Liver (tissue), 9 donors: Measurements from ENCODE around the gene YPEL2. TPM values are rescaled to one million over a fixed set of nuclear protein-coding genes. Genes with fewer than 3 reads are reported as not detected.

ENCODE experiments used
- DNase-seq: peaks from one replicate; pipeline ENCODE4 v3.0.0-alpha.2; 2017; ENCODE audit warnings: low spot score
- H3K27ac ChIP-seq, 2 donors: one replicate each; pipeline ENCODE4 v1.7.0; 2013; ENCODE audit warnings: inconsistent platforms in 2 of 2, low read length in 2 of 2, control low read depth in 1 of 2, low read depth in 1 of 2, mild to moderate bottlenecking in 1 of 2
- H3K27me3 ChIP-seq, 4 donors: one replicate each; pipeline versions ENCODE4 v1.6.1 to v1.7.0; 2013; ENCODE audit warnings: low read length in 3 of 4, inconsistent platforms in 1 of 4, mild to moderate bottlenecking in 1 of 4, moderate library complexity in 1 of 4; ENCODE audit not compliant: control insufficient read depth in 4 of 4, insufficient read depth in 4 of 4
- H3K36me3 ChIP-seq, 4 donors: one replicate each; pipeline versions ENCODE4 v1.6.1 to v1.7.0; 2013; ENCODE audit warnings: low read length in 3 of 4, mild to moderate bottlenecking in 3 of 4, low read depth in 1 of 4, moderate library complexity in 1 of 4; ENCODE audit not compliant: control insufficient read depth in 4 of 4, insufficient read depth in 3 of 4
- H3K4me1 ChIP-seq, 4 donors: one replicate each; pipeline versions ENCODE4 v1.6.1 to v1.7.0; 2013; ENCODE audit warnings: low read length in 3 of 4, mild to moderate bottlenecking in 3 of 4, moderate library complexity in 1 of 4; ENCODE audit not compliant: control insufficient read depth in 4 of 4, insufficient read depth in 4 of 4
- H3K4me3 ChIP-seq, 3 donors: one replicate each; pipeline versions ENCODE4 v1.6.1 to v1.7.0; 2013; ENCODE audit warnings: low read length in 3 of 3, control low read depth in 1 of 3, low read depth in 1 of 3, mild to moderate bottlenecking in 1 of 3
- H3K9ac ChIP-seq, 2 donors: one replicate each; pipeline ENCODE4 v1.7.0; 2013; ENCODE audit warnings: low read length in 2 of 2, mild to moderate bottlenecking in 2 of 2, moderate library complexity in 2 of 2, control low read depth in 1 of 2, low read depth in 1 of 2
- H3K9me3 ChIP-seq, 4 donors: one replicate each; pipeline versions ENCODE4 v1.6.1 to v1.7.0; 2013; ENCODE audit warnings: low read length in 3 of 4; ENCODE audit not compliant: control insufficient read depth in 4 of 4
- EGR1 ChIP-seq, 2 donors: IDR thresholded peaks; 2 replicates each; pipeline ENCODE4 v1.6.1; 2016 to 2018; ENCODE audit warnings: antibody characterized with exemption in 2 of 2, low read depth in 2 of 2
- FOXA1 ChIP-seq: IDR thresholded peaks from 2 replicates; pipeline ENCODE4 v1.6.1; 2016; ENCODE audit warnings: antibody characterized with exemption
- FOXA2 ChIP-seq: IDR thresholded peaks from 2 replicates; pipeline ENCODE4 v1.6.1; 2016; ENCODE audit warnings: antibody characterized with exemption
- GABPA ChIP-seq, 2 donors: IDR thresholded peaks in 1 of 2; conservative IDR thresholded peaks in 1 of 2; 2 replicates each; pipeline ENCODE4 v1.6.1; 2016; ENCODE audit warnings: antibody characterized with exemption in 2 of 2, mild to moderate bottlenecking in 1 of 2, moderate library complexity in 1 of 2
- HNF4A ChIP-seq, 2 donors: conservative IDR thresholded peaks; 2 replicates each; pipeline ENCODE4 v1.6.1; 2016; ENCODE audit warnings: antibody characterized with exemption in 2 of 2, mild to moderate bottlenecking in 2 of 2
- HNF4G ChIP-seq: IDR thresholded peaks from 2 replicates; pipeline ENCODE4 v1.6.1; 2016; ENCODE audit warnings: antibody characterized with exemption
- JUND ChIP-seq, 2 donors: IDR thresholded peaks; 2 replicates each; pipeline ENCODE4 v1.6.1; 2016; ENCODE audit warnings: antibody characterized with exemption in 2 of 2
- NR2F2 ChIP-seq: IDR thresholded peaks from 2 replicates; pipeline ENCODE4 v1.6.1; 2016; ENCODE audit warnings: antibody characterized with exemption
- RAD21 ChIP-seq, 2 donors: IDR thresholded peaks; 2 replicates each; pipeline ENCODE4 v1.6.1; 2016; ENCODE audit warnings: antibody characterized with exemption in 2 of 2, mild to moderate bottlenecking in 2 of 2
- REST ChIP-seq: IDR thresholded peaks from 2 replicates; pipeline ENCODE4 v1.6.1; 2016; ENCODE audit warnings: antibody characterized with exemption, mild to moderate bottlenecking
- RXRA ChIP-seq, 2 donors: IDR thresholded peaks; 2 replicates each; pipeline ENCODE4 v1.6.1; 2017 to 2018; ENCODE audit warnings: antibody characterized with exemption in 2 of 2, mild to moderate bottlenecking in 1 of 2
- SP1 ChIP-seq: IDR thresholded peaks from 2 replicates; pipeline ENCODE4 v1.6.1; 2018; ENCODE audit warnings: antibody characterized with exemption, mild to moderate bottlenecking
- TAF1 ChIP-seq: conservative IDR thresholded peaks from 2 replicates; pipeline ENCODE4 v1.6.1; 2016; ENCODE audit warnings: antibody characterized with exemption, mild to moderate bottlenecking
- YY1 ChIP-seq: IDR thresholded peaks from 2 replicates; pipeline ENCODE4 v1.6.1; 2016; ENCODE audit warnings: antibody characterized with exemption, mild to moderate bottlenecking
- WGBS: extraction: QIAGEN DNeasy Blood & Tissue Kit; methylation state at CpG from one replicate; pipeline ENCODE4 v1.1.7; 2013; 5-methylcytosine and 5-hydroxymethylcytosine counted together
- polyA plus RNA-seq, 2 donors: library from polyadenylated mRNA; stranded (reverse) in 1 of 2; unstranded in 1 of 2; fragments of 200-250 nt in 1 of 2; fragments of >200 nt in 1 of 2; fragmentation: Nextera tagmentation in 1 of 2; extraction: Ambion mirVana in 1 of 2; gene quantifications; one replicate each; pipeline versions ENCODE4 v1.2.1 to v1.2.3, GENCODE V29; 2013 to 2015
- total RNA-seq, 2 donors: library from RNA; depleted of rRNA; stranded (reverse); fragments of >200 nt; gene quantifications; one replicate each; pipeline ENCODE4 v1.2.3, GENCODE V29; 2014
- TF ChIP-seq, protein P1 (sequence below): IDR thresholded peaks from 2 replicates; pipeline ENCODE4 v1.6.1; 2016; ENCODE audit warnings: antibody characterized with exemption
- TF ChIP-seq, protein P2 (sequence below): IDR thresholded peaks from 2 replicates; pipeline ENCODE4 v1.6.1; 2016; ENCODE audit warnings: antibody characterized with exemption
- TF ChIP-seq, protein P3 (sequence below): IDR thresholded peaks from 2 replicates; pipeline ENCODE4 v1.6.1; 2016; ENCODE audit warnings: antibody characterized with exemption
- TF ChIP-seq, protein P4 (sequence below): fragments of 150-350 bp; IDR thresholded peaks from 2 replicates; pipeline ENCODE4 v1.5.1; 2017; ENCODE audit warnings: improper control_type of control experiment, low read depth, low read length; ENCODE audit not compliant: missing input control
- donor health status: healthy.
- donor health status: healthy.
- donor health status: healthy.
- donor health status: healthy.
- donor health status: healthy.

Gene YPEL2
- total and polyA plus RNA-seq, 4 donors: 4.2 to 23.8 (median 11.3) TPM

DNA sequence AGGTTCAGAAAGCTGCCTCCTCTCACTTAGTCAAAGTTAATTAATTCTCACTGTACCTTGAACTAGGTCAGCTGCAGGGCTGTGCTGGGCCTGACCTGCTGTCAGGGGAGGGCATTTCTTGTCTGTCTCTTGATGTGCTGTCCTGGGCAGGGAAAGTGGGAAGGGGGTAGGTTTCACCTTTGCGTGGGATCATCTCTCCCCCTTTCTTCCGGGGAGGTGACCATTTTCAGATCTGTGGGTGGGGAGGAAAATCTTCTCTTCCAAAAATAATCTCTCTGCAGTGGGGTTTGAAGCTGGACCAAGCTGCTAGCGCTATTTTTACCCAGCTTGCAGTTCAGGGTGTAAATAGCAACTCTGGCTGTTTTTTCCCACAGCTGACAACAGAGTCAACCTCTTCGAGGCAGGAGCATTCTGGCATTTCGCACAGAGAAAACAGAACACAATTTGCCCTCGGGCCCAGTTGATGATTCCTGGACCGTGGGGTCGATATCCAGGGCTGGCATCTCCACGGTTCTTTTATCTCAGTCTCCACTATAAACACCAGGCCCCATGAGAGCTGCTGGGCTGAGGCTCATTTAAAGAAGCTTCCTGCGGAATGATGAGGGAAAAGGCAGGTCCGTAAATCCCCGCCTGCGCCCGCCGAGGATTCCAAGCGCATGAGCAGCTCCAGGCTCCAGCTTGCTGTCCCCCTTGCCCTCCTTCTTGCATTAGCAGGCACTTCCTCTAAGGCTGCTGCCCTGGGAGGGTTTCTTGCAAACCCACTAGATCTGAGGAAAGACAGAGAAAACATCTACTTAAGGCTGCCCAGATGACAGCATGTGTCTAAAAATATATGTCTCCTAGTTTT is 93.9 kb downstream of the YPEL2 start (continued):
- TF ChIP-seq GABPA (IDR thresholded peaks at IDR 0.05 in 1 of 2, conservative IDR thresholded peaks at IDR 0.05 in 1 of 2) (no peak), TAF1 (no peak), FOXA2 (no peak), NR2F2 (no peak)

- H3K27me3 ChIP-seq: no peaks in the 10 kb centered on the region
- DNase-seq: no peak
- no peaks in the 10 kb centered on the region for H3K36me3 ChIP-seq
- H3K4me1 ChIP-seq: peaks cover 26 to 71% (median 58%) of the 10 kb centered on the region in 4 donors
- no peak overlapping the region for H3K4me3 ChIP-seq
- whole genome bisulfite sequencing: 94% methylated on average over 9 of the region's 9 CpGs
- peak overlapping the region in 1 of 2 donors; percentile 18 for H3K9ac ChIP-seq
- TF ChIP-seq RAD21 (IDR thresholded peaks at IDR 0.05) (no peak), GABPA (IDR thresholded peaks at IDR 0.05 in 1 of 2, conservative IDR thresholded peaks at IDR 0.05 in 1 of 2) (no peak), HNF4G (no peak)
- TF ChIP-seq, protein P1, sequence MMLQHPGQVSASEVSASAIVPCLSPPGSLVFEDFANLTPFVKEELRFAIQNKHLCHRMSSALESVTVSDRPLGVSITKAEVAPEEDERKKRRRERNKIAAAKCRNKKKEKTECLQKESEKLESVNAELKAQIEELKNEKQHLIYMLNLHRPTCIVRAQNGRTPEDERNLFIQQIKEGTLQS: no peak
- no peaks in the 10 kb centered on the region for H3K9me3 ChIP-seq
- peak overlapping the region; percentile 52 to 80 for H3K27ac ChIP-seq
These were observed 94.6 kb downstream of the YPEL2 start for GRCh38 chr17:59426031-59426430.

DNA sequence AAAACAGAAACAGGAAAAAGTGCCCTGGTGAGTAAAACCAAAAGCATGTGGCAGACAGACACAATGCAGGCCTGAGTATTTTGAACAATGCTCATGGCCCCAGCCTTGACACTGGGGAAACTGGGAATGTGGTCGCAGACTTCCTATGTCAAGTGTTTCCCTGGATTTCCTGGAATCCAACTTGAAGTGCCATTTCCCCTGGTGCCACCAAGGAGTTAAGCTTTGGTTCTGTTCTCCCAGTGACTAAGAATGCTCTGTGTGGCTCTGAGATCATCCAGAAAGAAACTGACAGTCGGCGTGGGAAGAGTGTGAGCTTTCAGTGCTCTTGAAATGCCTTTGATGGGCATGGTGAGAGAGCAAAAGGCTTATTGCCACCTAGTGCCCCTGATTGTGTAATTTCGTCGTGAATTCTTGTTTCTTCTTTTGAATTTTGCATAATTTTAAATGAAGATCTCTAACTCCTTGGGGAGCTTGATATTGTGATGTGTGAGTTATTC is 96.0 kb downstream of the YPEL2 start:
- WGBS: 22% methylated on average over 5 of the region's 5 CpGs

More for the DNA sequence above, 96.0 kb downstream of the YPEL2 start:
- Histone ChIP-seq H3K9ac (peak overlapping the region in 1 of 2 donors; percentile 39), H3K36me3 (peaks cover 0 to 2% (median 0%) of the 10 kb centered on the region in 4 donors), H3K4me1 (peaks cover 28 to 73% (median 62%) of the 10 kb centered on the region in 4 donors), H3K27me3 (no peaks in the 10 kb centered on the region), H3K9me3 (no peaks in the 10 kb centered on the region), H3K27ac (peak overlapping the region; percentile 83 to 88), H3K4me3 (no peak overlapping the region)
- TF ChIP-seq, protein P2, sequence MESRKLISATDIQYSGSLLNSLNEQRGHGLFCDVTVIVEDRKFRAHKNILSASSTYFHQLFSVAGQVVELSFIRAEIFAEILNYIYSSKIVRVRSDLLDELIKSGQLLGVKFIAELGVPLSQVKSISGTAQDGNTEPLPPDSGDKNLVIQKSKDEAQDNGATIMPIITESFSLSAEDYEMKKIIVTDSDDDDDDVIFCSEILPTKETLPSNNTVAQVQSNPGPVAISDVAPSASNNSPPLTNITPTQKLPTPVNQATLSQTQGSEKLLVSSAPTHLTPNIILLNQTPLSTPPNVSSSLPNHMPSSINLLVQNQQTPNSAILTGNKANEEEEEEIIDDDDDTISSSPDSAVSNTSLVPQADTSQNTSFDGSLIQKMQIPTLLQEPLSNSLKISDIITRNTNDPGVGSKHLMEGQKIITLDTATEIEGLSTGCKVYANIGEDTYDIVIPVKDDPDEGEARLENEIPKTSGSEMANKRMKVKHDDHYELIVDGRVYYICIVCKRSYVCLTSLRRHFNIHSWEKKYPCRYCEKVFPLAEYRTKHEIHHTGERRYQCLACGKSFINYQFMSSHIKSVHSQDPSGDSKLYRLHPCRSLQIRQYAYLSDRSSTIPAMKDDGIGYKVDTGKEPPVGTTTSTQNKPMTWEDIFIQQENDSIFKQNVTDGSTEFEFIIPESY: no peak
- no peak for TF ChIP-seq EGR1 (IDR thresholded peaks at IDR 0.05; ENCODE audit: low read depth in 2 of 2)
- TF ChIP-seq REST: peak; percentile 11
- no peak for TF ChIP-seq SP1
- no peak for TF ChIP-seq FOXA1
- TF ChIP-seq FOXA2: no peak
- peak in 1 of 2 donors; percentile 27 for TF ChIP-seq RXRA (IDR thresholded peaks at IDR 0.05)
- peak; percentile 53 for TF ChIP-seq NR2F2
- TF ChIP-seq, protein P3, sequence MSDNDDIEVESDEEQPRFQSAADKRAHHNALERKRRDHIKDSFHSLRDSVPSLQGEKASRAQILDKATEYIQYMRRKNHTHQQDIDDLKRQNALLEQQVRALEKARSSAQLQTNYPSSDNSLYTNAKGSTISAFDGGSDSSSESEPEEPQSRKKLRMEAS: peak; percentile 68
- peak in 1 of 2 donors; percentile 15 for TF ChIP-seq HNF4A (conservative IDR thresholded peaks at IDR 0.05)
- TF ChIP-seq YY1: no peak
- TF ChIP-seq, protein P4, sequence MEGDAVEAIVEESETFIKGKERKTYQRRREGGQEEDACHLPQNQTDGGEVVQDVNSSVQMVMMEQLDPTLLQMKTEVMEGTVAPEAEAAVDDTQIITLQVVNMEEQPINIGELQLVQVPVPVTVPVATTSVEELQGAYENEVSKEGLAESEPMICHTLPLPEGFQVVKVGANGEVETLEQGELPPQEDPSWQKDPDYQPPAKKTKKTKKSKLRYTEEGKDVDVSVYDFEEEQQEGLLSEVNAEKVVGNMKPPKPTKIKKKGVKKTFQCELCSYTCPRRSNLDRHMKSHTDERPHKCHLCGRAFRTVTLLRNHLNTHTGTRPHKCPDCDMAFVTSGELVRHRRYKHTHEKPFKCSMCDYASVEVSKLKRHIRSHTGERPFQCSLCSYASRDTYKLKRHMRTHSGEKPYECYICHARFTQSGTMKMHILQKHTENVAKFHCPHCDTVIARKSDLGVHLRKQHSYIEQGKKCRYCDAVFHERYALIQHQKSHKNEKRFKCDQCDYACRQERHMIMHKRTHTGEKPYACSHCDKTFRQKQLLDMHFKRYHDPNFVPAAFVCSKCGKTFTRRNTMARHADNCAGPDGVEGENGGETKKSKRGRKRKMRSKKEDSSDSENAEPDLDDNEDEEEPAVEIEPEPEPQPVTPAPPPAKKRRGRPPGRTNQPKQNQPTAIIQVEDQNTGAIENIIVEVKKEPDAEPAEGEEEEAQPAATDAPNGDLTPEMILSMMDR: no peak
- TF ChIP-seq JUND (IDR thresholded peaks at IDR 0.05): no peak
- TF ChIP-seq RAD21 (IDR thresholded peaks at IDR 0.05): peak in 1 of 2 donors; percentile 34
- TF ChIP-seq, protein P1: no peak
- no peak for TF ChIP-seq TAF1
- TF ChIP-seq HNF4G: no peak
- no peak for TF ChIP-seq GABPA (IDR thresholded peaks at IDR 0.05 in 1 of 2, conservative IDR thresholded peaks at IDR 0.05 in 1 of 2)
- DNase-seq: no peak
